Activated CD4-positive, alpha-beta T cell treated with anti-CD3 and anti-CD28 coated beads, Interleukin-2, amount 50 U/mL, for 24 hours (primary cell): Measurements from ENCODE around the gene WFDC5.
"Not testable (repeated sequence)": the region's sequence is repeated elsewhere in the genome, so short reads cannot be mapped to it uniquely, and the experiment has no call there.

Experiments used
- DNase-seq, 2 donors: peaks; one replicate each; pipeline ENCODE4 v3.0.0-alpha.2; 2020; ENCODE audit warnings: low read depth in 1 of 2, low spot score in 1 of 2

The WFDC5 gene

DNA sequence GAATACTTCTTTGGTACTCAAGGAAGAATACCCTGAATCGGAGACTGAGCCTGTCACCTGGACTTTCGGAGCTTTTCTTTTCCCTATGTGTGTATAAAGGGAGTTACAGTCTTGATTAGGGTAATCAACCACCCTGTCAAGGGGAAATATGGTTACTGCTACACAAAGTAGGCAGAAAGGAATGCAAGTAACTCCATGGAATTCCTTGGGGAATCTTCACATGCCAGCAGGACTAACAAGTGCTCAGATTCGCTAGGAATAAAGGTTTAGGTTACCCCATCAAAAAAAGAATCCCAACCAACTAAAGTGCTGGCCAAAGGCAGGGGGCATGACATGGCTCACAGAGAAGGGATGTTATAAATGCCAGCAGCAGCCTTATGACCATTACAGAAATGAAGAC lies 24.5 kb downstream of the WFDC5 start:
- DNase-seq: no peak

- no peak for DNase-seq
These were observed 26.7 kb downstream of the WFDC5 start for GRCh38 chr20:45088247-45088646.

GRCh38 chr20:45087814-45088213 lies 27.2 kb downstream of the WFDC5 start:
- DNase-seq: no peak

DNA sequence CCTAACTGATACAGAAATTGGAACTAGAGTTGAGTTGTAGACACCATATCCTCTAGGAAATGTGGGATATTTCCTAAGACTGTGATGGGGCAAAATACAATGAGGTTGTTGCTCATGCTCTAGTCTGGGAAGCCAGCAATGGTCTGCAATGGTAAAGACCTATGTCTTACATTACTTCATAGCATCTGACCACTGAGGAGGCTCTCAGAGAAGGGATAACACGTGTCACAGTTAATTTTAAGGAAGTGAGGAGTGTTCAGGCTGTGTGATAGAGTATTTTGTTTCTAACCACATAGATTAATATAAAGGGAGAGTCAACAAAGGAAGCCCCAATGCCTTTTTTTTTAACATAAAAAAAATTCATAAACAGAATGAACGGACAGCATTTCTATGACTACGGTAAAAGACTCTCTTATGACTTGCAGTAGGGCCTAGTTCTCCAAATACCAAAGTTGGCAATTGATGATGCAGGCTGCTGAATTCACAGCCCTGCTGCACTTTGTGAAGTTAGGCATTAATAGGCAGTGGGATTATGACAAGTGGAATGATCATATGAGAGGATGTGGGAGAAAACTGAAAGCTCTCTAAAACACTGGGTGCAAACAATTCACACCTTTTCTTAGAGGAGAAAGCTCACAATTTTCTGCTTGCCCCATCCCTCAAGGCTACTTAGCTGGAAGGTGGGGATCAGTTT lies 27.7 kb downstream of the WFDC5 start:
- DNase-seq: no peak

DNA sequence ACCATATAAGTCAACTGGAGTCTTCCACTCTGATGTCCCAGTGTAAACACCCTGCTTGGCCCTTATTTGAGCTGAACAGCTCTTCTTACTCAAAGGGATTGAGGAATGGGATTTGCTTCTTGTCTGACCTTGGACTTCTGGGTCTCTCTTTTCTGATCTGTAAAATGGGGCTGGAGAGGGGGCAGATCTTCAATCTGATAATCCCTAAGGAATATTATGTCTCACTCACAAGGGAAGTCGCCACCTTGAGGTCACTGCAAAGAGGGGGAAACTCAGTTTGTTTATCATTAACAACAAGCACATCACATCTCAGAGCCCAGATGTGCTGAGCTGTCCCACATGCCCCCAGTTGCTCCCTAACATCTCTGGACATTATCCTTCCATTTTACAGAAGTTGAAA lies 29.1 kb downstream of the WFDC5 start:
- DNase-seq: no peak

DNA sequence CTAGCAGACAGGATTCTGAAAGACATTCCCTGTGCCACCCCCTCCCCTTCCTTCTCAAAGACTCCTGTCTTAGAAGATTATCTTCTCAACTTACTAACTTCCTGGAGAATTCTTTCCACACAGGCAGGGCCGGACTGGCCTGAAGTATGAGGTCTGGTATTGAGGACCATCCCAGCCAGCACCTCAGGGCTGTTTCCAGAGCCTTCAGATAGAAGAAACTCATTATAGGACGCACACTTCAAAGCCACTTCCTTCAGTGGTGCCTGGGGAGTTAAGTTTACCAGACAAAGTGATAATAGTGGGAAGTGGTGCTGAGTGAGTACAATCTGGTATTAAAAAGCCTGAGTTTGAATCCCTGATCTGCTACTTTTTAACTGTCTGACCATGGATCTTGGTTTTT lies 29.7 kb downstream of the WFDC5 start:
- no peak for DNase-seq

DNA sequence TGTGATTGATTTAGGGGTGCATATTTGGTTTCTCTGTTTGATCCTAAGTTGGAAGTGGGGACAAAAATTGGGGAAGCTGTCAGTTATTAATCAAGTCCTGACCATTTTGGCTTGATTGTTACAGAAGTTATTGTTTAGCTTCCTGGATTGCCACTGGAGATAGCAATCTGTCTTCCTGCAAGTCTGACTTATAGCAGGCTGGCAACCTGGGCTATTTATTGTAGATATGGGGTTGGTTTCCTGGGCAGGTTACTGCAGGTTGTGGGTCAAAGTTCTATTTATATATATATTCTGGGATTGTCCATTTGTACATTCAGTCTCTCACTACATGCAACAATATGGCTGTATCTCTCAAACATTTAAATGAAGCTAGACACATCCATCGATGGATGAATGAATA lies 31.8 kb downstream of the WFDC5 start:
- DNase-seq: no peak

GRCh38 chr20:45082468-45082867 lies 32.5 kb downstream of the WFDC5 start:
- DNase-seq: no peak

DNA sequence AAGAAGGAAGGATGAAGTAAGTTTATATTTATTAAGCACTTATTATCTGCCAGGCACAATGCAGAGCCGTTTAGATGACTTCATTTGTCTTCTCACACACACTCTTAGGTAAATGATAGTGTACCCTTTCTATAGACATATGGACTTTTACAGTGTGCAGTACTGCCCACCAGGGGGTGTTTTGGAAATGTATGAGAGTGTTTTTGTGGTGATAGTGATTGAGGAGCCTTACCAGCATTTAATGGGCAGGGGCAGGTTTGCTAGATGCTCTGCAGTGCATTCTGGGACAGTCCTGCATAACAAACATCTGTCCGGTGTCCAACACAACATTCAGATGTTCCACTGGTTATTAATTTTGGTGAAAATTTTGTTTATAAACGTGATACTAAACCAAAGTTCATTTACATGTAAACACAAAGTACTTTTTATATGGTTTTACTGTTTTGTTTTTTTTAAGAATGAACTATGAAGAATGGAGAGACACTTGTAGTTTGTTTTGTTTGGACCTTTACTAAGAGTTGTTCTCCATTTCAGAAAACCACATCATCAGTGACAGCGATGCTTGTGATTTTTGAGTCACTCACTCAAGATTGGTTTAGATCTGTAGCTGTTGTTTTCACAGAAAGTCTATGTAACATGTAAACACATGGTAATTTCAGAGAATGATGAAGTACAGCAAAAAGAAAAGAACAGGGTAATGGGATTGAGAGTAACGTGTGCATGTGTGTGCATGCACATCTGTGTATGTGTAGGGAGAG lies 33.9 kb downstream of the WFDC5 start:
- DNase-seq: no peak

GRCh38 chr20:45077559-45077958 lies 37.4 kb downstream of the WFDC5 start:
- DNase-seq: no peak

DNA sequence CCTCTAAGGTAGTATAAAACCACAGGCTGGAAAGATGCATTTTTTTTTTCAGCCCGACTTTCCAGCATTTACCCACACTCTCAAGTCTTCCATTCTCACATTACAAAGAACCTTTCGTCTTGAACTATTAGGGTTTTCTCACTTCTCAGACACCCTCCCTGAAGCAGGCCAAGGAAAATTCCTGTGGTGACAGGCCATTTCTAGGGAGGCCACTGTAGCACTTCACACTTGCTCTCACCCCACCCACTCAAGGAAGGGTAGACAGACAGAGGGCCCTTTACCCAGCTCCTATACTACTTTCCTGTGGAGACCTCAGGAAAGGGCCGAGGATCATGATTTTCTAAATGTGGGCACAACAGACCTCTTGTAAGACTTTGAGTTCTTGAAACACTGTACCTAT lies 41.8 kb downstream of the WFDC5 start:
- DNase-seq: no peak

DNA sequence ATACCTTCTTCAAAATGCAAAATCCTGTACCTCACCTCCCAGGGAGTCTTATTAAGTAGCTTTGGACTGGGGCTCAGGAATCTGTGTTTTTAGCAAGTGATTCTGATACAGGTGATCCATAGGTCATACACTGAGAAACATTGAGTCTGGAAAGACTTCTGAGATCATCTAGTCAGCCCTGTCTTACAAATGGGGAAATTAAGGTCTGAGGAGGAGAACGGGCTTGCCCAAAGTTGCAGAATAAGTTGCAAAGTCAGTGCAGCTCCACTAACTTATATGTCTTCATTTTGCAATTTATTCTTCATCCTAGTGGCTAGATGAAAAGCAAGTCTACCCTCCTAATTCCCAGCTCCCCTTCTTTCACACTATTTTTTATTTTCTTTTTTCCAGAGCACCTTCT lies 42.9 kb downstream of the WFDC5 start:
- no peak for DNase-seq

DNA sequence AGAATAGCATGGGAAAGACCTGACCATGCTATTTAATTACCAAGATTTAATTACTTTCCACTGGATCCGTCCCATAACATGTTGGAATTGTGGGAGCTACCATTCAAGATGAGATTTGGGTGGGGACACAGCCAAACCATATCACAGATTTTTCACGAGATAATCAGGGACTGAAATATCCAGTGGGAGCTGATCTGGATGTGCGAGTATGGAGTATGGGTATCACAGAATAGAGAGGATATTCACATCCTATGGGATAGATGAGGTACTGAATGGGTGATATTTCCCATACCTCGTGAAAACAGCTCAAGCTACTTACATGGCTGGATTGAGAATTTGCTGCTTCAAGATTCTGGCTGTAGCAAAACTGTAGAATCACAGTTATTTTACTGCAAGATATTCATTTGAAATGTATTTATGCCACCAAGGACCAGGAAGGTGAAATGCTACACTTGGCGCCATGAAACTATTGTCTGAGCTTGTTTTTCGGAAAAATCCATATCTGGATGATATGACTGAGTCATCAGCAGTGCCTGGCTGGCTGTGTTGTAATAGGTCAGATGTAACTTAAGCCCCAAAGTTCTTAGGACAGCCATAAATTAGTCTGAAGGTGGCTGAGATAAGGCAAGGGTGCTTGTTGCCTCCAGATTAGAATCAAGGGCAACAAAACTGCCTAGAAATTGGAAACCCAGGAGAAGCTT lies 43.9 kb downstream of the WFDC5 start:
- DNase-seq: no peak

DNA sequence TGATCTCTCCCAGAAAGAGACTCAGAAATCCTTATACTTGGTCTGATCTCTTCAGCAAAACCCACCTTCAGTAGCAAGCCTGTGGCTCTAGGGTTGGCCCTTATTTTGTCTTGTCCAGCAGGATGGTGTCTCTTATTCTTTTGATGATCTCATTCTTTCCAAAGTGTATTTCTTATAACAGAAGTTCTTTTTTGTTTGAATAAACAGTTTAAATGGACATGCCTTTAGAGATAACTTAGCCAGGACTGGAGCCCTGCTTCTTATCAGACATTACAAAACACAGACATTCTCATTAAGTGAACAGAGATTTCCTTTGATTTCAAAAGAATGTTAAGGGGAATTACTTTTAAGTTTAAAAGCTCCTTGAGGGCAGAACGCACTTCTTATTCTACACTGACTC lies 45.7 kb downstream of the WFDC5 start:
- DNase-seq: no peak

GRCh38 chr20:45067558-45067957 lies 47.4 kb downstream of the WFDC5 start:
- no peak for DNase-seq

DNA sequence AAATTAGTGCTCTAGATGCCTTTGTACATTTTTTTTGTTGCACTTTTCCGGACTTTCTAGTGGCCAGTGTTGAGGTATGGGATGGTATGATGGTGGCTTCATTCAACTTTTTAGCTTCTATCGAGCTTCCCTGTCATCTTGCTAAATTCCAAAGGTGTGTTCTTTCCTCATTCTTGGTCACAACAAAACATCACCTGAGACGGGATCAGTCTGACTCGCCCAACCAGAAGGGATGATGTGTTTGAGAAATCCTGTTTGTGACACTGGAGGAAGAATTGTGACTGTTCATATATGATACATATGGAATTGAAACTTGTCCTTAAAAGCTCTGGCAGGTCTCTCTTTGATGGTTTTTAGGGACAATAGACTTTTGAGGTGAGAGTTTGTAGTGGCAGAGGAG lies 47.9 kb downstream of the WFDC5 start:
- DNase-seq: no peak

- DNase-seq: no peak
These were observed 48.6 kb downstream of the WFDC5 start for GRCh38 chr20:45066372-45066771.

- DNase-seq: no peak
These were observed 50.2 kb downstream of the WFDC5 start for GRCh38 chr20:45064812-45065211.

DNA sequence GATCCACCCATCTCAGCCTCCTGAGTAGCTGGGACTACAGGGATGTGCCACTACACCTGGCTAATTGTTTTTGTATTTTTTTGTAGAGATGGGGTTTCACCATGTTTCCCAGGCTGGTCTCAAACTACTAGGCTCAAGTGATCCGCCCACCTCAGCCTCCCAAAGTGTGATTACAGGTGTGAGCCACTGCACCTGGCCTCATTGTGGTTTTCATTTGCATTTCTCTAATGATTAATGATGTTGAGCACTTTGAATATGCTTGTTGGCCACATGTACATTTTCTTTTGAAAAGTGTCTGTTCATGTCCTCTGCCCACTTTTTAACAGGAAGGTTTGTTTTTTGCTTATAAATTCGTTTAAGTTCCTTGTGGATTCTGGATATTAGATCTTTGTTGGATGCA lies 51.9 kb downstream of the WFDC5 start:
- not testable (repeated sequence) for DNase-seq

DNA sequence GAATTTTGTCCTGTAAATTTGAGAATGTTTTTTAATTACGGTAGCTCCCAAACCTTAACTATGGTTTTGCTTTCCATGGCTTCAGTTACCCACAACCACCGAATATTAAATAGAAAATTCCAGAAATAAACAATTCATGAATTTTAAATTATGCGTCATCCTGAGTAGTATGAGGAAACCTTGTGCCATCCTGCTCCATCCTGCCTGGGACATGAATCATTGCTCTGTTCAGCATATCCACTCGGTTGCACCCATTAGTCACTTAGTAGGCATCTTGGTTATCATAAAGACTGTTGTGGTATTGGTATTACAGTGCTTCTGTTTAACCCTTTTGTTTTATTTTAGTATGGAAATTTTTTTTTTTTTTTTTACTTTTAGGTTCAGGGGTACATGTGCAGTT lies 53.7 kb downstream of the WFDC5 start:
- DNase-seq: no peak

- no peak for DNase-seq
These were observed 54.7 kb downstream of the WFDC5 start for GRCh38 chr20:45060294-45060693.
